ENCODE results near the gene RSRC1. TPM values are rescaled to one million over a fixed set of nuclear protein-coding genes. Genes with fewer than 3 reads are reported as not detected.
A peak's percentile ranks its signal among the peaks of the same experiment; 100 is the strongest.

The RSRC1 gene
- total RNA-seq, 3 donors from 2014 or later, result 53.1 to 101 (median 59.3) TPM

DNA sequence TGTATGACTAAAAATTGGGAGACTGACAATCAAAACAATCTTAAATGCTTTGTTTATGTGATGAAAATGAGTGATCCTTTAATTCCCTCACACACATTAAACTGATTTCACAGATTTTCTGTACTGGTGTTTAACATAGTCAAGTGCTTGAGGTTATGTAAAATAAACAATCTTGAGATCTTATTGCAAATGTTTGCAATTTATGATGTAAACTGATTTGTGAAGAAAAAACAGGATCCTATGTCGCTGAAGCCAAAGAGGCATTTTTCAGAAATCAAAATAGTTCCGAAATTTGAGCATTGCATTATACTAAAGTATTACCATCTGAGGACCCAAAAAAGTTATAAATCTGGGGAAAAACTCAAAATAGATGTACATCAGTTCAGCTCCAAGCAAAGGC is 16.4 kb upstream of the RSRC1 start:
- Histone ChIP-seq H3K4me1 (no peaks in the 10 kb centered on the region), H3K36me3 (no peaks in the 10 kb centered on the region), H3K27me3 (peaks cover 3 to 61% of the 10 kb centered on the region in 2 donors), H3K27ac (no peak overlapping the region), H3K9me3 (peaks cover 0 to 5% of the 10 kb centered on the region in 2 donors), H3K4me3 (no peak overlapping the region)
- TF ChIP-seq POLR2AphosphoS5 (IDR thresholded peaks at IDR 0.05) (no peak), POLR2A (IDR thresholded peaks at IDR 0.05) (no peak)
- TF ChIP-seq, protein P1, sequence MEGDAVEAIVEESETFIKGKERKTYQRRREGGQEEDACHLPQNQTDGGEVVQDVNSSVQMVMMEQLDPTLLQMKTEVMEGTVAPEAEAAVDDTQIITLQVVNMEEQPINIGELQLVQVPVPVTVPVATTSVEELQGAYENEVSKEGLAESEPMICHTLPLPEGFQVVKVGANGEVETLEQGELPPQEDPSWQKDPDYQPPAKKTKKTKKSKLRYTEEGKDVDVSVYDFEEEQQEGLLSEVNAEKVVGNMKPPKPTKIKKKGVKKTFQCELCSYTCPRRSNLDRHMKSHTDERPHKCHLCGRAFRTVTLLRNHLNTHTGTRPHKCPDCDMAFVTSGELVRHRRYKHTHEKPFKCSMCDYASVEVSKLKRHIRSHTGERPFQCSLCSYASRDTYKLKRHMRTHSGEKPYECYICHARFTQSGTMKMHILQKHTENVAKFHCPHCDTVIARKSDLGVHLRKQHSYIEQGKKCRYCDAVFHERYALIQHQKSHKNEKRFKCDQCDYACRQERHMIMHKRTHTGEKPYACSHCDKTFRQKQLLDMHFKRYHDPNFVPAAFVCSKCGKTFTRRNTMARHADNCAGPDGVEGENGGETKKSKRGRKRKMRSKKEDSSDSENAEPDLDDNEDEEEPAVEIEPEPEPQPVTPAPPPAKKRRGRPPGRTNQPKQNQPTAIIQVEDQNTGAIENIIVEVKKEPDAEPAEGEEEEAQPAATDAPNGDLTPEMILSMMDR (IDR thresholded peaks at IDR 0.05), result no peak
- no peak for DNase-seq (ENCODE audit: low spot score in 2 of 2)
- intact Hi-C loops (cut with DNase I; ENCODE audit: low total_unique reads), result no loop called here

DNA sequence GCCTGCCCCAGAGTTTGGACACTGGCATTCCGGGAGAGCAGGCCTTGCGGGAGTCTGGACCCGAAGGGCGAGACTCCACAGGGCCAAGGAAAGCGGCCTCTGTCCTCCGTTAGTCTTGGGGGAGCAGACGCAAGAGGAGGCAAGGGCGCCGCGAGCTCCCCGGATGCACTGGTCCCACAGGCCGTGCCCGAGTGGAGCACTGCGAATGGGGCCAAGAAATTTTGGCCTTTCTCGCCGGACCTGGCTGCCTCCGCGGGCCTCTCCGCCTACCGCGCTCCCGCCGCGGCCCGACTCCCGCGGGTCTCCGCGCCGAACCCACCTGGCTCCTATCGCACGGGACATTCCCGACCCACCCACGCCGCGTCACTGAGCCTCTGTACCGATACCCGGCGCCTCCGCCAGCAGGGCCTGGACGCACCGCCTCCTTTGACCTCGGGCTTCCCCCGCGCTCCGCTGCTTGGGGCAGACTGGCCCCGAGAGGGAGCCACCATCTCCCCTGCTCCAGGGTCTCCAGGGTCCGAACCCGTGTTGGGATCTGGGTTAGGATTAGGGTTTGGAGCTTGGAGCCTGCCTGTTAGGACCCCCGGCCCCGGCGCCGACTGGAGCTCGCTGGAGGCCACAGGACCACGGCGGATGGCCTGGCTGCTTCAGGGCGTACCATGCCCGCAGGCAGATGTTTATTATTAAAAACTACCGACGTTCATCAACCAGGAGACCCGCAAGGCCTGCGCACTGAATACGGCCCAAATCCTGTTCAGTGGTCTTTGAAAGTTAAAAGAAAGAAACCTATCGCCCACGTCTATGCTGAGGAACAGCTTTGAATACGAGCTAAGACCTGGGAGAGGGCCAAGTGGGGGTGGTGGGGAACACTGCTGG is 15.4 kb upstream of the RSRC1 start:
- no peak for TF ChIP-seq POLR2A (IDR thresholded peaks at IDR 0.05)
- no peaks in the 10 kb centered on the region for H3K36me3 ChIP-seq
- intact Hi-C loops (cut with DNase I; ENCODE audit: low total_unique reads), result no loop called here
- H3K4me1 ChIP-seq, result no peaks in the 10 kb centered on the region
- H3K27me3 ChIP-seq, result peaks cover 3 to 70% of the 10 kb centered on the region in 2 donors
- H3K27ac ChIP-seq, result no peak overlapping the region
- no peak for DNase-seq (ENCODE audit: low spot score in 2 of 2)
- no peak overlapping the region for H3K4me3 ChIP-seq
- H3K9me3 ChIP-seq, result peaks cover 0 to 5% of the 10 kb centered on the region in 2 donors

DNA sequence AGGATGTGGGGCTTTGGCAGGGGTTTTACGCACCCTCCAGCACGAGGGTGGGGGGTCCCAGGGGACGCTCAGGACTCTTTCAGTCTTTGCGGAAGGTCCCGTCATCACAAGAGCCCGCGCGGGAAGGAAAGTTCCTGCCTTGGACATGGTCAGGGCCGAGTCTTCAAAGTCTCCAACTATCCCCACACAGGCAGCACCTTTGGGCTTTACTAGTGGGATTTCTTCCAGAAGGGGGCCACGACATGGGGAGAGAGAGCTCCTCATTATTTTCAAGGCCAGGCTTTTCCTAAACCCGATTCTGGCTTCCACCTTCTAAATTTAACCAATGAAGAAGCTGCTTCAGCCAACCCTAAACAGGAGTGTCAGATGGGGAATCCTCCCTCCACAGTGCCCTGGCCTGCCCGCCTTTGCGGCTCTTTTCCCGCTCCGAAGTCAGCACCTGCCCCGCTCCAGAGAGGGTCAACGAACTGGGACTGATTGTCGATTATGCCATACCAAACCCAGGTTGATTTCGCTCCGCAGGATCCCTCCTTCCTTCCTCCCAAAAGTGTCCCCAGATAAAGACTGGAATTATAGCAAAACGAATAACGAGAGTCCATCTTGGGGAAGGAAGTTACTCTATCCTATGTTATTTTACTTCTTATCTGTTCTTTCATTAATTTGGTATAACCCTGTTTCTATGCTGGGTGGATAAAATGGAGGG is 14.6 kb upstream of the RSRC1 start:
- intact Hi-C loops (cut with DNase I; ENCODE audit: low total_unique reads), result no loop called here
- H3K27me3 ChIP-seq, result peaks cover 3 to 78% of the 10 kb centered on the region in 2 donors

DNA sequence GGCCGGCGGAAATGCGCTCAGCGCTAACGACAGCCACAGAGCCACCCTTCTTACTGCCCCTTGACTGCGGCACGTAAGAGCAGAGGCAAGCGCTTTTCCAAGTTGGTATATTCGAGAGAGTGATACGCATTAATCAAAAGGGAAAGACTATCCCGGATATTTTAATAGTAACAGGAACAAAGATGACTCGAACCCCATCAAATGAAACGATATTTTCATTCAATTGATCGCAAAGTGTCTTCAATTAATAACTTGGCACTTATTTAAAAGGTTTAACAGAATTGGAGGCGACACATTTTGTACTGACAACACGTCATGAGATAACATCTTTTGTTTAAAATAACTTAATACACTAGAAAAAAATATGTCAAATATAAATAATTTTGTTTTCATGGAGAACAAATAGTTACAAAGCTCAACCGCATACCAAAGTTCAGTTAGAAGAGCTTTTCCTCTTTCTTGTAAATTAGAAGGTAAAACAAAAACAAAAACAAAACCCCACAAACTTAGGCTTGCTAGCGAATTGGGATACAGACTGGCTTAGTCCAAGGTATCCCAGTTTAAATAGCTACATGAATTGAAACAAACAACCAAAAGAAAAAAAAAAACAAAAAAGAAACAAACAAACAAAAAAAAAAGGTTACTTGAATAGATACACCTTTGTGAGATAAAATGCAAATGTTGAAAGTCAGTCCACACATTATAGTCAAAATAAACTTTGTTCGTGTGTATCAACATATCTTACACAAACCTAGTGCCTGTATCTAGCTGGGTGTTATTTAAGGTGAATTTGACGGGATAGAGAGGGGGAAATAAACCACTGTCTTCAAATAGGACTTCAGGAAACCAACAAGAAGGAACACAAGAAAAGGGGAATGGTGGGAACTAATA is 13.8 kb upstream of the RSRC1 start:
- Histone ChIP-seq H3K4me1 (no peaks in the 10 kb centered on the region), H3K36me3 (no peaks in the 10 kb centered on the region), H3K27me3 (peaks cover 3 to 80% of the 10 kb centered on the region in 2 donors), H3K27ac (no peak overlapping the region), H3K4me3 (no peak overlapping the region), H3K9me3 (peaks cover 0 to 5% of the 10 kb centered on the region in 2 donors)
- no peak for DNase-seq (ENCODE audit: low spot score in 2 of 2)
- intact Hi-C loops (cut with DNase I; ENCODE audit: low total_unique reads), result no loop called here
- no peak for TF ChIP-seq POLR2A (IDR thresholded peaks at IDR 0.05)
- TF ChIP-seq, protein P1 (IDR thresholded peaks at IDR 0.05), result no peak
- TF ChIP-seq POLR2AphosphoS5 (IDR thresholded peaks at IDR 0.05), result no peak

More for the DNA sequence above, 14.6 kb upstream of the RSRC1 start:
- peaks cover 0 to 5% of the 10 kb centered on the region in 2 donors for H3K9me3 ChIP-seq
- no peaks in the 10 kb centered on the region for H3K4me1 ChIP-seq
- H3K27ac ChIP-seq, result no peak overlapping the region
- TF ChIP-seq POLR2A (IDR thresholded peaks at IDR 0.05) (no peak), POLR2AphosphoS5 (IDR thresholded peaks at IDR 0.05) (no peak)
- TF ChIP-seq, protein P1 (IDR thresholded peaks at IDR 0.05), result no peak
- no peaks in the 10 kb centered on the region for H3K36me3 ChIP-seq
- DNase-seq (ENCODE audit: low spot score in 2 of 2), result no peak
- no peak overlapping the region for H3K4me3 ChIP-seq

DNA sequence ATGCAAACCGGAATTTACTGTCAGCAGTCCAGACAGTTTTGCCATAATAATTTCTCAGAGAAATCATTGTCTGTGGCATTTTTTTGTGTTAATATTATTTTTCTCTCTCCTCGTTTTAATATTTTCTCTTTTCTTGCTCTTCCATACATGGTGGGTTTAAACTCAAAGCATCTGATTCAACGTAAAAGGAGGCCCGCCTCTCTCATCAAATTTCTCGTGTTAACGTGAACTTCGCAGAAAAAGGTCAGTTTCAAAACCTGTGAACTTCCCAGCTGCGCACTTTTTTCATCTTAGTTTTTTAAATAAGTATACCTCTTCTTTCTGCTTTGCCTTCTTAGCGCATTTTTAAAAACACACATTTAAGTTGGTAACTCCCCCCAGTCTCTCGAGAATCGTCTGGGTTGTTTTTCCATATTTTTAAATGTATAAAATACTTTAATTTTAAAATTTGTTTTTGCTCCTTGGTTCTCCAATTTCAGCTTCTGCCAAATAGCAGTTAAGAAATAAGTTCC is 12.8 kb upstream of the RSRC1 start:
- peak overlapping the region in 1 of 3 donors; percentile 27 for H3K4me3 ChIP-seq
- no peak overlapping the region for H3K27ac ChIP-seq
- no peak for TF ChIP-seq POLR2AphosphoS5 (IDR thresholded peaks at IDR 0.05)
- TF ChIP-seq POLR2A (IDR thresholded peaks at IDR 0.05), result no peak
- TF ChIP-seq, protein P1 (IDR thresholded peaks at IDR 0.05), result no peak
- H3K27me3 ChIP-seq, result peaks cover 3 to 90% of the 10 kb centered on the region in 2 donors
- no peak for DNase-seq (ENCODE audit: low spot score in 2 of 2)
- peaks cover 0 to 5% of the 10 kb centered on the region in 2 donors for H3K9me3 ChIP-seq
- intact Hi-C loops (cut with DNase I; ENCODE audit: low total_unique reads), result no loop called here
- no peaks in the 10 kb centered on the region for H3K4me1 ChIP-seq
- no peaks in the 10 kb centered on the region for H3K36me3 ChIP-seq
